Activated CD4-positive, alpha-beta T cell treated with anti-CD3 and anti-CD28 coated beads for 48 hours (primary cell): Measurements from ENCODE around the gene CDYL2.
A peak's percentile ranks its signal among the peaks of the same experiment; 100 is the strongest.

Experiments
- DNase-seq: peaks from one replicate; pipeline ENCODE4 v3.0.0-alpha.2; 2020

CDYL2 gene

DNA sequence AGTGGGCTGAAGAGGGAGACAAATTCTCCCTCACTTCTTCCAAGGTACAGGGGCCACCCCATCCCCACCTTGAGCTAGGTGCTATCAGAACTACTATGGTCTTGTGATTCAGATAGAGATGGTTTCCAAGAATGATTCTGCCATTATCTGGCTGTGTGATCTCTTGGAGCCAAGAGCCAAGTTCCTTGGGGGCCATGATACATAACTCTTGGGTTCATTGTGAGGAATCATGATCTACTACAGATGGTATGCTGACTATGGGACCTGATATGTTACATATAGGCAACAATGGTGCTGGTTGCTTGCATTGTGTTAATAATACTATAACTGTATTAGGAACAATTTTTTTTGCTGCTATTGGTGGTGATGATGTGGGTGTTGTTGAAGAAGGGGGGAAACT is 217.9 kb downstream of the CDYL2 start:
- DNase-seq = no peak

DNA sequence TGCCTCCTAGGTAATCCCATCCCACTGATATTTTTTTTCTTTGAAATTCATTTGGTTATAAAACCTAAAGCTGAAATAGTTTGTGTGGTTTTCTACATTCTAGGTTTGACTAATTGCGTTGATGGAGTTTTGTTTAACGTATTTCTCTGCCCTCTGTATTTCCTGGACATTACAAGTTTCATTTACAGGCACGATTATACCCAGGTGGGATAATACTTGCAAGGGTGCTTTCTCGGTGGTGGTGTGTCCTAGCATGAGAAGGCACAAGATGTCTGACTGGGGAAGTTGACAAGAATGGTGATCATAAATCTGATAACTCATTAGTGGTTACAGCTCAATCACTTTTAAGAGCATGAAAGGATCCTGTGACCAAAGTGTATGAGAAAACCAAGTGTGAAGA is 218.6 kb downstream of the CDYL2 start:
- DNase-seq = no peak

GRCh38 chr16:80583466-80583865 is 220.9 kb downstream of the CDYL2 start:
- DNase-seq = peak; percentile 74

- DNase-seq = peak; percentile 82
Measured at GRCh38 chr16:80580109-80580832, 224.1 kb downstream of the CDYL2 start.

DNA sequence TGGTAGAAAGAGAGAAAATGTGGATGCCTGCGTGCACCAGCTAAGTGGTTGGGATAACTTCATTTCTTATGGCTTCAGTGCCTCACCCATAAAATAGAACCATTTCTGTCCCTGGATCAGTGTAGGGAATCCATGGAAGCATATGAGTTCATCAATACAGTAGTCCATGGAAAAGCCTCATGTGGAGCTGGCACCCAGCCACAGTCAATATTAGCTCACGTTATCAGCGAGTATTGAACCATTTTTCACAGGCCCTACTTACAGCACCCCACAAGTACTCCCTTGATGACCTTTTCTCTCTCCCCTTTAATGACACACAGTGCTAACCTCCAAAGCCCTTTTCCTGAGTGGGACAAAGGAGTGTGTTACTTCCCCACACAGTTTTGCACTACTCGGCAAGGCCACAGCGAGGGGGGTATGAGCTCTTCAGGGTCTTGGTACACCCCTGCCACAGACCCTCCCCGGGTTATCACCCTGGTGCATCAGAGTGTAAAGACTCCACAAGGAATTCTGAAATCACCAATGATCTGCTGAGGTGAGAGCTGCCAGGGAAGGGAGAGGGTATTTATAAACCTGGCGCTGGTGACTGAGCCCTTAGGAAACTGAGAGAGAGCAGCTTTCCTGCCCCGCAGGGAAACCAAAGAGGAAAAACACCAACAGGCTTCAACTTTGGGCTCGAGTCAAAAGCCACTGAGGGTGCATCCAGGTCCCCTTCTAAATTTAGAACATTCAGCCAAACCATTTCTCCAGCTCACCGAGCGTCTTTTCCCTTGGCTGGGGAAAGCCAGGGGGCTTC is 226.7 kb downstream of the CDYL2 start:
- DNase-seq = no peak

GRCh38 chr16:80576343-80576912 is 228.0 kb downstream of the CDYL2 start:
- no peak for DNase-seq

- DNase-seq = no peak
Measured at GRCh38 chr16:80573700-80574120, 230.7 kb downstream of the CDYL2 start.

DNA sequence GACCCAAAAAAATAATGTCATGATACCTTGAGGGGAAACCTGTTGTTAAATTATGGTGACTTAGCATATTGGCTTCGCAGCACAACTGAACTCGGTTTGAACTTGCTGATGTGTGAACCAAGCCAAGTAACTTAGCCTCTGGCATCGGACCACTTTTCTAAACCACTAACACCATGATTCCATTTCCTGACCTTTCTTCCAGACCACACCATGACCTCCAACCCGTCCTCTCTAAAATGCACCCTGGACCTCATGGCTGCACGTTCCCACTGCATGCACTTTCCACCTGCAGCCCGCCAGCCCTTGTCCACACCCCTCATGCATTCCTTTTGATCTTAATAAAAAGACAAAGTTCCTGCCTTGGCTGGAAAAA is 234.3 kb downstream of the CDYL2 start:
- DNase-seq = peak; percentile 12

DNA sequence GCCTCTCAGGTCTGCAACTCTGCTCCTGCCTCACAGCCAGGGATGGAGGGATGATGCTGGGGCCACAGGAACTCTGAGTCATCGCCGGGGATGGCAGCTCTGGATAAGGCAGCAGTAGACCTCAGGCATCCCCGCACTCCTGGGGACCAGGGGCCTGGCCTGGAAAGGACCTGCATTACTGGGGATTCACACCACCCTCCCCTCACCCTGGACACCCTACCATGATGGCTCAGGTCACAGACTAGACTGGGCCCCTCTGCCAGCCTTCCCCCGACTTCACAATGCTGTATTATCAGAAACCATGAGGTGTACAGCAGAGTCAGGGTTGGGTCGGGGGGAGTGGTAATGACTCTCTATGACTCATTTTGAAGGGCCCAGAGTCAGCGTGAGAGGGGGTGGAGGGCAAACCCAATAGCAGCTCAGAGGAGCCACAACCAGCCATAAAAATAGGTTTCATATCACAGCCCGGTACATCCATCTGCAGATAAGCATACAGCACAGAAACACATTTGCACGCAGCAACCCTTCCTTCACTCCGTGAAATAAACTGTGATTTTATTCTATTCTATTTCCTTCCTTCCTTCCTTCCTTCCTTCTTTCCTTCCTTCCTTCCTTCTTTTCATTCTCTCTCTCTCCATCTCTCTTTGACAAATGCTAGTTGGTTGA is 234.8 kb downstream of the CDYL2 start:
- peak; percentile 88 for DNase-seq

DNA sequence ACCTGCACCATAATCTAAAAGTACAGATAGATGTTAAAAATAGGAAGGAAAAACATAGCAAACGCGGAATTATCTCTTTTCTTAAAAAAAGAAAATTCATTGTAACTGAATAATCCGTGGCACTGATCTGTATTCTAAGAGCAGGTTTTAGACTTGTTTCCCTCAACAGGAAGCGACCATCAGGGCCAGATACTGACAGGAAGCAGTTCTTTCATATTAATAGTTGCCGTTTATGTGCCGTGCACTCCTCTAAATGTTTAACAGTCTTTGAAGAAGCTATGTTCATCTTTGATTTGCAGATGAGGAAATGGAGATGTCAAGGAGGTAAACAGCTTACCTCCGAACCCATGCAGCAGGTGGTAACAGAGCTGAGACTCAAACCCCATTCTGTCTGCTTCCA is 240.0 kb downstream of the CDYL2 start:
- DNase-seq = no peak

DNA sequence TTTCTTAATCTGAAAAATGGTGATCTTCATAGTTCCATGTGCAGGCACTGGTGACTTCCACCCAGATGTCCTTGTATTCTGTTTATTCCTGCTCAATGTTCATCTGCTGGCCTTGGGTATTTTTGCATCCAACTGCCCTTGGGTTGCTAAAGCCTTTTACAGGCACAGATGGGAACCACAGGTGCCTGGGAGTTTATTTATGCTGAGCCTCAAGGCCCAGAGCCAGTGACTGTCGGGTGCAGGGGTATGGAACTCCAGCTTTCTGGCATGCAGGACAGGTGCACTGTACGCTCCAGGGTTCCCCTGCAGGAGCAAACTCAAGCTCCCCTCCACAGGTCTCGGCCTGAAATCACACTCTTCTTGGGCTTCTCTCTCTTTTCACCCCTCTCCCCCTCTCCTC is 241.3 kb downstream of the CDYL2 start:
- DNase-seq = no peak

- DNase-seq = no peak
Measured at GRCh38 chr16:80559369-80559768, 245.0 kb downstream of the CDYL2 start.

DNA sequence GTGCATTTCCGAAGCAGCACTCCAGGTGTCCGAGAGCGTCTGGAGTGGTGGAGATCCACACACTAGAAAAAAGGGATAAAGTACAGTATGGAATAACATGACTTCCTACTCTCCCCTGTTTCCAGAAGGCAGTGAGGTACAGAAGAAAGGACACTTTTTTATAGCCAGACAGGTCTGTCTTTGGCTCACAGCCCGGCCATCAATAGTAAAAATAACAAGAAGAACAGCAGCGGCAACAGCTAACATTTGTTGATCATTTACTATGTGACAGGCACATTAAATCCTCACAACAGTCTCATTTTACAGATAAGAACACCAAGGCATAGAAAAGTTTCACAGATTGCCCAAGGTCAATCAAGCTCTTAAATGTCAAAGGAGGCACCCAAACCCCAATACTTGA is 247.4 kb downstream of the CDYL2 start:
- DNase-seq = no peak

DNA sequence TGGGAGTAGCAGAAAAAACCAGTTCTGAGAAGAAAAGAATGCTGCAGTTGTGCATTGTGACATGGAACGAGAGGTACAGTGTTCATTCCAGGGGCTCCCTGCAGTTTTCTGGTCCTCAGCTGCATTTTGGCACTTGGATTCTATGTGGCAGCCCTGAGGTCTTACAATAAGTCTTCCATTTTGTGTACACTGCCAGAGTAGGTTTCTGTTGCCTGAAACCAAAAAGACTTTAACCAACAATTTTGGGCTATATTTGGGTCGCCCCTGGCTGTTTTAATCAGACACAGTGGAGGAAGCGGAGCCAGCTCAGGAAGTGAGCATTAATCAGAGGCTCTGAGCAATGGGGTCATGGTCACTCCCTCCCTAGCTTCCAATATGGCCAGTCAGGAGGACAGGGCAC is 247.9 kb downstream of the CDYL2 start:
- no peak for DNase-seq

DNA sequence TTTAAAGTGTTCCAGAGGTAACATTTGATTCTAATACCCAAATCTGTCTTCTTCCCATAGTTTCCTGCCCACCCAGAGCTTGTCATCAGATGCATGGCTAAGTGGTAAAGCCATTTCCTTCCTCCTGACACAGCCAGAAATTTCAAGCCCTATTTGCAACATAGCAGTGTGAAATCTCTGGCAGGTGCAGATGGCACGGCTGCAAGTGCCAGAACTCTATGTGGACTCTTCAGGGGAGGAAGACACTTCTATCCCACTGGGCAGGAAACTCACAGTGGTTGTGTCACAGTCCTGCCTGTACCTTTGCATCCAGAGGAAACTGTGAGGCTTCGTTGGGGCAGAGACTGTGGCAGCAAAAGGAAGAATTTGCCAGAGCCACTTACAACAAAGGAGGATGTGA is 250.4 kb downstream of the CDYL2 start:
- no peak for DNase-seq

DNA sequence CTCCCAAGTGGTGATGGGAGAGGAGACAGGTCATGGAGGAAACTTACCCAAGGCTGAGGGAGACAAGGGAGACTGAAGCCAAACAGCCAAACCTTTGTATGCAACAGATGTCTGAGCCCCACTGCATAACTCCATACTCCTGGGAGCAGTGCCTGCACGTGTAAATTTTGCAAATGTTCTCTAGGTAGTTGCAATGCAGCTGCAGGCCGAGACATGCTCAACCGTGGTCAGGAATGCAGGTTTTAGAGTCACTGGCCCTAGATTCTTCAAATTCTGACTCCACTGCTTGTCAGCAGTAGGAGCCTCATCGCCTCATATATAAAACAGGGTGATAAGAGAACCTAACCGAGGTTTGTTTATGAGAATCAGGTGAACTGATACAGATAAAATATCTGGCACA is 252.1 kb downstream of the CDYL2 start:
- no peak for DNase-seq
